Activated T-helper 1 cell treated with Interleukin-2 at 50 U/mL for 16 hours (primary cell): ENCODE data around the gene BRD3OS.

Experiments used
- DNase-seq: peaks from one replicate; pipeline ENCODE4 v3.0.0-alpha.2; 2020; ENCODE audit warnings: low read depth

The BRD3OS gene

DNA sequence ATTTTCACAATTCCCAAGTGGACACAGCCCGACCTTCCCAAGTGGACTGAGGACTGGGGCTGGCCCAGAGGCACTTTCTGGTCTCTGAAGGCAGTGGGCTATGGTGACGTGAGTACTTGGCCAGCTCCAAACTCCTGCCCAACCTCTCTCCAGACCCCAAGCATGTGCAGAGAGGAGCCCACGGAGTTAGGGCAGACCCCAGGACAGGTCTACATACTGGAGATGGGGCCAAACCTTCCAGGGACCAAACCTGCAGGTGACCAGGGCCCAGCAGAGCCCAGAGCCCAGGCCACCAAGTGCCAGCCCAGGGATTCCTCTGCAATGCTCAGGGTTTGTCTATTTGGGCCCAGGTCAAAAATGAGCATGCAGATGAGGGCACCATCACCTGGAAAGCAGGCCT, 27.2 kb downstream of the BRD3OS start:
- no peak for DNase-seq

DNA sequence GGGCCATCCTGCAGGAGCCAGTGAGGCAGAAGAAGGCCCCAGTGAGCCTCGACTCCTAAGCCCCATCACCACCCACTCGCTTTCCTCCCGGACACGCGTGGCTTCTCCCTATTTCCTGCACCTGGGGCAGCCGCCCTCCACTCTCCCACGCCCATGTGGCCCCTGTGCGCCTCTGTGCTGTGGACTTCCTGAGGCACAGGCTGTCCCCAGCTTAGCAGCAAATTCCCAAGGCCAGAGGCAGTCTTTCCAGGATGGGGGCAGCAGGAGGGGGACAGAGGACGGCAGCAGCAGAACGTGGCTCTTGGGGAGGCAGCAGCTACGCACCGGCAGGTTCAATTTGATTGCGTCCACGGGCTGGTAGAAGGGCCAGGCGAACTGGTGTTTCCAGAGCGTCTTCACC, 27.7 kb downstream of the BRD3OS start:
- DNase-seq, result no peak

DNA sequence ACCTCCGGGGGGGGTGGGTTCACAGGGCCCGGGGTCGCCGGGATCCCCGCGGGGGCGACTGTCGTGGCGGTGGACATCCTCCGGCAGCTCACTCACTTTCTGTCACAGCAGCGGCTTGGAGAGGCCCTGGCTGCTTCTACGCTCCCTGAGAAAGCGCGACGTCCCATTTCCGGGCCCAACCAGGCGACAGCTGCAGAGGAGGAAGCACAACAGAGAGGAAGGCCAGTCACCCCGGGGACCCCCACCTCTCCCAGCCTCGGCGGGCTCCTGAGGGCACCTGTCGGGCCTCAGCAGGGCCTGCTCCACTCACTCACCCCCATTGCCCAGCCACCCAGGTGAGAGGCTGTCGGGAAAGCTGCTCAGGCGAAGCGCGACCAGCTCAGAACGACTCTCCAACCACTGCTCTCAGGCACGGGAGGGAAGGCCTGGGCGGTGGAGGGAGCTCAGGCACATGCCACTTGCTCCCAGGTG, 28.2 kb downstream of the BRD3OS start:
- DNase-seq, result no peak

DNA sequence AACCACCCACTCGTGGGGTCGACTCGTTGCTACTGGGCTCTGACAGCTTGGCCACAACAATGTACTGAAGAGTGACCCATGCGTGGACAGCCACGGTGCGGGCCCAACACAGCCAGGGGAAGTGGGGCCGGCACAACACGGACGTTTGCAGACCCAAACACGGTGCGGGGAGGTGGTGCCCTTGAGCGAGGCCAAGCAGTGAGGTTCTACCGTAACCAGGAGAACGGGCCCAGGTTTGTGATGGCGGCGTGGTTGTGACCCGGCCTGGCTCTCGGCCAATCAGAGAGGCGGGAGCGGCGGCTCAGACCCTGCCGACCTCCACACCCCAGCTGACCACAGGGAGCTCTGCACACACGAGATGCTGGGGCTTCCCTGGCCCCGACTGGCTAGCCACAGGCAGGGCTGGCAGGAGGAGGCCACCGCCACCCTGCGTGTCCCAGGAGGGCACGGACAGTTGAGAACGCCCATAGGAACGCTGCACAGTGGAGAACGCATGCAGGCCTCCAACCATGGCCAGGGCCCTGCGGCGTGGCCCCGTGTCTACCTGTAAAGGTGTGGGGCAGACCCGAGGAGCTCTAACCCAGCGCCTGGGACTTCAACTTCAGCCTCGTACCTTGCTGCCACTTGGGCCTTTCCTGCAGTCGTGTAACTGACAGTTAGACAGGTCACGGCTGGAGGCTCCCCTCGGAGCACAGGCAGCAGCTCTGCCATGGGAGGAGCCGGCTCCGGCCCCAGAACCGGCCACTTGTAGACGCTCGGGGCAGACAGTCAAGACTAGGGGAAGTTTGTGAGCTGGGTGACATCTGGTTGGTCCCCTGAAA, 28.9 kb downstream of the BRD3OS start:
- no peak for DNase-seq

DNA sequence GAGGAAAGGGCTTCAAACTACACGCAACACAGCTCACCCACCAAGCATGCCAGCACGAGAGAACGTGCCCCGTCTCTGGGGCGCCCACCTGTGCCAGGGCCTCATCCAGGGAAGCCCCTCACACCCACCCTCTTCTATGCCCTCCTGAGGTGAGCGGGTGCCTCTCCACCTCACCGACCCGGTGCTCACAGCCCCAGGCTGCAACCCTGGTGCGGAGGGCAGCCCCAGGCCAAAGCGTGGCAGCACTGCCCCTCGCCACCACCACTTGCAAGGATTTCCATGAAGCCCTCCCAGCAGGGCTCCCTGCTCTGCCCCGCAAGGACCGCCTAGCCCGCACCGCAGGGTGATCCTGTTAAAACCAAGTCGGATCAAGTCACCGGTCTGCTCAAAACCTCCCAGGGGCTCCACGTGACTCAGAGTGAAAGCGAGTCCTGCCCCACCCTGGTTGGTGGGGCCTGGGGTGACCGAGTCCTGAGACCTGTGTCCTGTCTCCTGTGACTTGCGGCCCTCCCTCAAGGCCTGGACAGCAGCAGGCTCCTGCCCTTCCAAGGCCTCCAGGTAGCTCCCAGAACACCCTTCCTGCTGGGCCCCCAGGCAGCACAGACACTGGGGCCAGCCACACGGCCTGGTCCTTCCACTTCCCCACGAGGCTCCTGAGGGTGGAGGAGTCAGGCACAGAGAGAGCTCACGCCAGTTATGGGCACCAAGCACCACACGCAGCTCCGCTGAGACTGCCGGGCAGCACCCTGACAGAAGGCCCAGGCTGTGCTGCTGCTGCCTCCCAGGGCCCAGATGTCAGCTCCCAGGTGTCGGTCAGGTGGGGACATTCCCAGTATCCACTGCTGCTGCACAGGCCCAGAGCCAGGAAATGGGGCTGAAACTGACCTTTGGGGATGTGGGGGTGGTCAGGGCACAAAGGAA, 29.9 kb downstream of the BRD3OS start:
- no peak for DNase-seq

DNA sequence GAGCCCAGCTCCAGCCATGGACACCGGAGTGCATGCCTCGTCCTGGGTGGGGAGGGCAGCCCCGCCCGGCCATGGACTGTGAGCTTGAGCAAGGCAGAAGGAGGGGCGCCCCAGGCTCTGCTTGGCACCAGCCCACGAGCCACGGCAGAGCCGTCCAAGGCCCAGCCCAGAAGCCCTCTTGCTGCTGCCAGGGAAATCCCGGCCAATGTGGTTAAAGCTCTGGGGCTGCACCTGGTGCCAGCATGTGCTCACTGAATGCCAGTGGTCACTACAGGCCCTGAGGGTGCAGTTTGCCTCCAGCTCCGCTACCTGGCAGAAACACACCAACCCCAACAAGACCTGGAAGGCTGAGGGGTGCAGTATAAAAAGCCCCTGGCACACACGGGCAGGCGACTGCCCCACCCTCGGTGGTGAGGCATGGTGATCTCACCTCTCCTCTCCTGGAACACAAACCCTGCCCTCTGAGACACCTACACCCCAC, 30.7 kb downstream of the BRD3OS start:
- DNase-seq, result no peak

DNA sequence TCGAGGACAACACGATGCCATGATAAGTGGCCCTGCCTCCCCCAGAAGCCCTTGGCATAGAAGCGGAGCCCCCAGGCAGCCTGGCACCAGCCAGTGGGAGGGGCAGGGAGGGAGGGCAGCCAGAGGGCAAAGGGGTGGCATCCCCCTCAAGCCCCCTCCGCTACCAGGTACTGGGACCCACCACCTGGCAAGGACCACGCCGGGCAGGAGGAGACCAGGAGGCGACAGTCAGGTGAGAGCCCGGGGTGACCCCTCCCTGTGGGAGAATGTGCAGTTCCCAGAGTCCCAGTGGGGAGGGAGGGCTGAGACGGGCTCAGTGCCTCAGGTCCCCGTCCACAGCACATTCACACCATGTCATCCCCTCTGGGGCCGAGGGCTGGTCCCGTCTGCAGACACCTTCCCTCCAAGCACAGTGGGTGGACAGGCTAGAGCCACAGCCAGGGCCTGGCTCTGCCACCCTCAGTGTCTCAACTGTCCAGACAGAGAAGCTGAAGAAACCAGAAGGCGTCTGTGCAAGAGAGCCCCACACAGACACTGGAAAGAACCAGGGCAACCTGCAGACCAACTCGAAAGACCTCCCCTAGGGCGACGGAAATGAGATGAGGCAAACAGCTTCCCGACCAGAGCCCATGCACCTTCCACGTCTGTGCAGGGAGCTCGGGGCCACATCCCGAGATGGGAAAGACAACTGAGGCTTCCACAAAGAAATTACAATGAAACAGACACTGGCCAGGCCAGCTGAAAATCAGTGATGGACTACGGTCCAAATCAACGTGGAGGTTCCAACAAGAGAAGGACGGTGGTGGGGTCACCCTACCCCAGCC, 31.4 kb downstream of the BRD3OS start:
- DNase-seq, result no peak

DNA sequence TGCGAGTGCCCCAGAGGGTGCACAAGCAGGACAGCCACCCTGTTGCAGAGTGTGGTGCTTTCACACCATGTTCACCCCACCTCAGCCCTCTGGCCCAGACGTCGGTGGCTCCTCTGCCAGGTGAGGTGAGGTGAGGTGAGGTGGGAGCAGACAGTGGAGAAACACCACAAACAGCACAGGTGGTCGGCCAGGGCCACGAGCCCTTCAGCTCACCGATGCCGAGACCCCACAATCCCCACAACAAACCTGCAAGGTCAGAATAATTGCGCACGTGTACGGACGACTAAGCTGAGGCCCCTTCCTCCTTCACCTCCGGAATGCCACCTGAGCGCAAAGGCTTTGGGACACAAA, 32.0 kb downstream of the BRD3OS start:
- no peak for DNase-seq

DNA sequence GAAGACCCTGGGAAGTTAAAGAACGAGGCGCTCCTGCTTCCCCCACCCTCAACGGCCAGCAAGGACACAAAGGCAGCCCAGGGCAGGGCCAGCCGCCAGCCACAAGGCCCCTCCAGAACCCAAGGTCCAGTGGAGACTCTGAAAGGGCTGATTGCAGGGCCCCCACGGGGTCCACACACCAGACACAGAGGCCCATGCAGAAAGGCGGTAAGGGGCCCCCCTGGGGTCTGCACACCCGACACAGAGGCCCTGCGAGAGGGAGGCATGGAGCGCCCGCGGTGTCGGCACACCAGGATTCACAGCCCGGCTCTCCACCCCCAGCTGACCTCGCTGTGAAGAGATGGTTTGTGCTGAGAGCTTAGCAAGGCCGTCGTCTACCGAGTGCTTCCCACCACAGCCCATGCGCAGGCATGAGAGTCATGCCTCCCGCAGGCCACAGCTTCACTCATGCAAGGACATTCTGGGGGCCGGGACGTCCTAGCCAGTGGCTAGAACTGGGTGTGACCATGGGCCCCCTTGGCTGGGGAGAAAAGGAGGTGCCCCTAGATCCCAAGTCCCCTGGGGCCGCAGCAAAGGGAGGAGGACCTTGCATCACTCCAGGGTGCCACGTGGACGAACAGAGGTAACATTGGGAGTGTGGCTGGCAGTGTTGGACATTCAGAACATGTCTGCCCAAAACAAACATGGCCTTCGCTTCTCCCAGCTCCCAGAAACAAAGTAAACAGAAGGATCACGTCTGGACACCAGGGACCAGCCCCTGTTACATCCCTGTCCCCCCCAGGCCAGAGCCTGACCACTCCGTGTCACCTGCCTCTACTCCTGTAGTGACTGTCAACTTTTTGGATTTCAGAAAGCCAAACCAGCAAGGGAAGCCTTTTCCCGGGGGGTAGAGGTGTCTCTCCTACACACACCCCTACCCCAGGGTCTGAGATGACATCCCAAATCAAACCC, 32.7 kb downstream of the BRD3OS start:
- no peak for DNase-seq

DNA sequence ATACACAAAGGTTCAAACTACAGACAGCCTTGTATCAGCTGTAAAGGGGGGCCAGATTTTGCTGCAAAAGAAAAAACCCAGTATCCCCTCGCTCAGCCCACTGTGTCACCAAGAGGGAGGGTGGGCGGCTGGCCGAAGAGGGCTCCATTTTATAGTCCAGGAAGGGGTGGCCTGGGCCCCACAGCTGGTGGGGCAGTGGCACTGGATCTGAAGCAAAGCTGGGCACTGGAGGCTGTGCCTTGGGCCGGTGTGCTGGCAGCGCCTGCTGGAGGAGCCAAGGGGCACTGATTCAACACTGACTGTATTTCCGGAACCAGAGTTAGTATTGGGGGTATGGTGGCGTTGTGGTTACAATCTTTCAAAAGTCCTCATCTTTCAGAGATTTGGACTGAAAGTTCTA, 33.4 kb downstream of the BRD3OS start:
- DNase-seq, result no peak

DNA sequence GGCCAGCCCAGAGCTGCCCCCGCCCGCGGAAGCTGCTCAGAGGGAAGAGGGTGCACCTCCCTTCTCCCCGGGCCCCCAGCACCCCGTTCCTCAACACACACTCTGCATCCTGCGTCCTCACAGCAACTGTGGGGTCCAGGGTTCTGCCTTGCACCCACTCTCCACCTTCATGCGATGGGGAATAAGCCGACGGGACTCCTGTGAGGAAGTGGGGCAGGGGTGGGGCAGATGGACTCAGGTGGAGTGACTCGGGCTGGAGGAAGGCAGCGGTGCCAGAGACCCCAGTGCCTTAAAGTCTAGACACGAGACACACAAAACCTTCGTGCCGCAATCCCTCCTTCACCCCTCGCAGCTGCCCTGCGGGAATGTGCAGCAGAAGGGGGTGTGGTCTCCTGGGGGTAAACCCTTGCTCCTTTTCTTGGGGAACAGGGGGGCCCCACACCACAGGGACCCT, 33.9 kb downstream of the BRD3OS start:
- no peak for DNase-seq

DNA sequence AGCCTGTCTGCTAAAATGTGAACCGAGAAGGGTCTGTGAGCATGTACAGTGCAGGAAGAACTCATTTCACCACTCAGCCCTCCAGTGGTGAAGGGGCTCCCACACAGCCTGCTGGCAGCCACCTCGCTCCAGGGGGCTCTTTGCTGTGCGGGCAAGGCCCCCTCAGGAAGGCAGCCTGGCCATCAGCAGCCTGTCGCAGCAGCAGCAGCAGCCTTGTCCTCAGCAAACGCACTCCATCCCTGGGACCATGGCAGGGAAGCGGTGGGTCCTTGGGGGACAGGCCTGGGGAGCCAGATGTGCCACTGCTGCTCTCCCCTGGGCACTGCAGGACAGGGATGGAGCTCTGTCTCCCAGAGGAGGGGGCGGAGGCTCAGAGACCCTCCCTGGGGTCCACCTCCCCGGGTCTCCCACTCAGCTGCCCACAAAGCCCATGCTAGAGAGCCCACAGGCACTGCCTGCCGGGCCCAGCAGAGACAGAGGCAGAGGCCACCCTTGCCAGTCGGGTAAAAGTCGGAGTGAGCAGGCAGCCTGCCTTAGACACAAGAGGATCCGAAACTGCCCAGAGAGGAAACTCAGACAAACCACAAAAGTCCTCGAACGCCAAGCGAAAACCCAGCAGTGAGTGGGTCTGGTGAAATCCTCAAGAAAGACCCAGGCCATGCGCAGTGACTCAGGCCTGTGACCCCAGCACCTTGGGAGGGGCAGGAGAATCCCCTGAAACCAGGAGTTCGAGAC, 34.5 kb downstream of the BRD3OS start:
- DNase-seq, result no peak

DNA sequence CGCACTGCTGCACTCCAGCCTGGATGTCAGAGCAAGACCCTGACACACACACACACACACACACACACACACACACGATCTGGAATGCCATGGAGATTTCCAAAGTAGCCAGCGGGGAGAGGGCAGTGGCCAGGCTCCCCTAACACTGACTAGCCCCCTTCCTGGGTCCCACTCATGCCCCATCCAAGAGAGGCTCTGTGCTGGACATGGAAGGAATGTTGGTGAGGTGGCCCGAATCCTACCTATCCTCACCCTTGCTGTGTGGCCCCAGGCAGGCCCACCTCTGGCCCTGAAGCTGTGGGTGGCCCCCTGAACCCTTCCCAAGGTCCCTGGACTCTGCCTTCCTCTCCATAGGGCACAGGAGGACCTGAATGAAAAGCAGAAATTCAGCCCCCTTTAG, 35.3 kb downstream of the BRD3OS start:
- DNase-seq, result no peak

DNA sequence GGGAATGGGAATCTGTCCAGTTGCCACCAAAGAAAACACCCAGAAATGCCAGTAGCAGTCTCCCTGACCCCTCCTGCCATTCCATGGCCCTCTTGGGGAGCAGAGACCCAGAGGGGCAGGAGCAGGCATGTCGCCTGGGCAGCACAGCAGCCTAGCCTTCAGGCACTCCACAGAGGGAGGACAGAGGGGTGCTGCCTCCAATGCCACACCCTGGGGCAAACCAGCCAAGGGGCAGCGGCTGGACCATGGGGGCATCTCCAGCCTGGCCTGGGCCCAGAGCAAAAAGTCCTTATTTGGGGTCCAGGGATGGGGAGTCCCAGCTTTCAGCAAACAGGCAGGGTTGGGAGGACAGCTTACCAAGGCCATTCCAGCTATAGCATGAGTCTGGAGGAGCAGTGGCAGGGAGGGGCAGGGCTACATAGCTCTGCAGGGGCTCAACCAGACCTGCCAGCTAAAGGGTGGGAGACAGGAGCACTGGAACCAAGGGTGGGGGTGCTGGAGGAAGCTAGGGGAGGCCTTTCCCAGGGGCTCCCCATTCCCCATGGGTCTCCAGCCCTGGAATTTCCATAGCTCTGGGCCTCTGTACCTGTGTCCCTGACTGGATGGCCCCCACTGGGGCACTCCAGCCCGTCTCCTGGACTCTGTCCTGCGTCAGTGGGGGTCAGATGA, 35.9 kb downstream of the BRD3OS start:
- DNase-seq, result no peak

DNA sequence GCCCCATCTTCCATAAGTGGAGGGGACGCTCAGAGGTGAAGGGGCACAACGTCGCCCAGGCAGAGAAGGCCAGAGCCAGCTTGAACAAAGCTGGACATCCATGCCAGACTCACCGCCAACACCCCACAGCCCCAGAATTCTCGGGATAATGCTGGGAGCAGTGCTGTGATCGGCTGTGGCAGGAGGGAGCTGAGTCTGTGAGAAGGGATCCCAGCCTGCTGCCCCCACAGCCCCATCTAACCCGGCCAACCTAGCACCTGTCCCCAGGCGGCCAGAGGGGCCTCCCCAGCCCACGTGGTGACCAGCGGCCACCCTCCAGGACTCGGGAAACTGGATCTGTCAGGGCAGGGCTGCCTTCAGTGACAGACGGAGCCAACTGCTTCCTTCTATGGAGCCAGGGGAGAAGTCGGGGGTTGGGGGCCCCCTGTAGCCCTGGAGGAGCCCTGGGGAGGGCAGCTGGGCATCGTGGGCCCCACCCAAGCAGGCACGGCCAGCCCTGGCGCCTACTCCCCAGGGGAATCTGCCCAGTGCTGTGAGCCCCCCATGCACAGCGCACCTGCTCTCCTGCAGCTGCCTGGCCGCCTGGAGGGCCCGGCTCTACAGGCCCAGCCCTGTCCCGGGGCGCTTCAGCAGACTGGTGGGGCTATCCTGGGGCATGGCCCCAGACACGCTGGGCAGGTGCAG, 36.5 kb downstream of the BRD3OS start:
- no peak for DNase-seq

DNA sequence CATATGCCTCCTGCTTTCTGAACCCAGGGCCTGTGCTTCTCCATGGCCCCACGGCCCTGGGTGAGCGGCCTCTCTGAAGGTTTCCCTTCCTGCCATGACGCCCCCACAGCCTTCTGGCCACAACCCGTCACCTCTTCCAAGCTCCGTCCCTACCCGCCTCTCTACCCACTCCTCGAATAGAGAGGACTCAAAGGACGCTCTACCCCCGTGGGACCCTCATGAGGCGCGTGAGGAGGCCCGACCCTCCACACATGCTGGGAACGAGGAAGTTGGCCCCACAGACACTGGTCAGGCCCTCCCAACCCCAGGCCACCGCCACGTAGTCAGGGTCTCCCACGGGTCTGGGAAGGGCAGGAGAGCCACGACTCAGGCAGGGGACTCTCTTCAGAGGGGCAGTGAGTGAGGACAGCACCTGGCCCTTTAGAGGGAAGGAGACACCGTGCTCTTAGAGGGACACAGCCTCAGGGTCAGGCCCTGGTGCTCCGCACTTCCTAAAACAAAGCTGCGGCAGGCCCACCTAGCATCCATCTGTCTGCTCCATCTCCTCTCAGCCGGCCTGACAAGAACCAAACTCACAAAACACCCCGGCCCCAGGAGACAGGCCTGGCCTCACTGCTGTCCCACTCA, 37.3 kb downstream of the BRD3OS start:
- no peak for DNase-seq

DNA sequence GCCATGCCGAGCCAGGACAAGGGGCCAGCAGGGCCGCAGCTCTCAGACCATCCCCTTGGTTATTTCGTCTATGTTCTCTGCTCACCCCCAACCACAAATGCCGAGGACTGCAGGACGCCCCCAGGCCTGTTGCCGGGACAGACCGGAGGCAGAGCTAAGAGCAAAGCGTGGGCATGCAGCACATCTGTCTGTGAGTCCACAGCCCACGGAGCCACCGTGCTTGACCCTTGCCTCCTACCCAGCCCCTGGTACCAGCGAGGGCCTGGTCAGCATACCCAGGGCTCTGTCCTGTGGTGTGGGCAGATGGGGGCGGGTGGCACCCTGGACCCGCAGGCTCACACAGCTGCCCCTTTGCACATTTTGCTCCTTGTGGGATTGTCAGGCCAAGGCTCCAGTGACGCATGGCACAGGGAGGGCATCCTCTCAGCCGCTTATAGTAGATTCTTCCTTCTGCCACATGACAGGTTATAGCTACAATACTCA, 37.8 kb downstream of the BRD3OS start:
- DNase-seq, result no peak
